BLaER1 treated with 17β-estradiol and CSF1 and Interleukin-3, amounts not matched to agents 10 nM and 100 nM (cell line): Measurements from ENCODE around the gene RSU1.

ENCODE experiments used
- H3K27ac ChIP-seq, 11 experiments: shearing (Covaris generic); formaldehyde crosslinking; 2 replicates each; pipeline ENCODE4 v1.8.1; 2022
- H3K27me3 ChIP-seq, 11 experiments: shearing (Covaris generic); formaldehyde crosslinking; 2 replicates each; pipeline ENCODE4 v1.8.1; 2022
- H3K36me3 ChIP-seq, 11 experiments: shearing (Covaris generic); formaldehyde crosslinking; 2 replicates each; pipeline ENCODE4 v1.8.1; 2022
- H3K4me1 ChIP-seq, 10 experiments: shearing (Covaris generic); formaldehyde crosslinking; 2 replicates each; pipeline ENCODE4 v1.8.1; 2022
- H3K4me2 ChIP-seq, 11 experiments: shearing (Covaris generic); formaldehyde crosslinking; 2 replicates each; pipeline ENCODE4 v1.8.1; 2022
- H3K4me3 ChIP-seq, 10 experiments: shearing (Covaris generic); formaldehyde crosslinking; 2 replicates each; pipeline ENCODE4 v1.8.1; 2022
- H3K9ac ChIP-seq, 11 experiments: shearing (Covaris generic); formaldehyde crosslinking; 2 replicates each; pipeline ENCODE4 v1.8.1; 2022
- H3K9me3 ChIP-seq, 11 experiments: shearing (Covaris generic); formaldehyde crosslinking; replicated peaks in 1 of 11; 2 replicates each; pipeline ENCODE4 v1.8.1; 2022
- H4K20me1 ChIP-seq, 11 experiments: shearing (Covaris generic); formaldehyde crosslinking; 2 replicates each; pipeline ENCODE4 v1.8.1; 2022
- Cebpa-rat ChIP-seq, 11 experiments: shearing (Covaris generic); IDR thresholded peaks; 2 replicates each; pipeline ENCODE4 v1.8.1; 2022

The RSU1 gene

DNA sequence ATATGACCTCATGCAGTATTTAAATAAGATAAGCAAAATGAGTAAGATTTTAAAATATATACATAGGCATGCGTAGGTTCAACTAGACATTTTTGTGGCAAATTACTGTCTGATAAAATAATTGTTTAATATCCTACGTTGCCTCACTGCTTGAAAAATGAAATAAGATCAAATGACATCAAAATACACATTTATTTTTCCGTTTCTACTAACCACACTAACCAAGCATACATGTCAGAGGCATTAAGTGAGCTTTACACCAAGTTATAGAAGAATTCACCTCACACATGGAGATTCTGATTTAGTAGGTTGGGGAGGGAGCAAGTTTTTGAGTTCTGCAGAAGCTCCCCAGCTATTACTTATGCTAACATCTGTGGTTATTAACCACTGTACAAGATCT, 66.8 kb downstream of the RSU1 start:
- H3K4me1 ChIP-seq, result no peaks in the 10 kb centered on the region
- H3K4me2 ChIP-seq, result no peak overlapping the region
- no peak overlapping the region for H3K9ac ChIP-seq
- H4K20me1 ChIP-seq, result peaks cover 0 to 14% (median 0%) of the 10 kb centered on the region in 11 experiments; a peak in 6 of 22 replicates
- no peaks in the 10 kb centered on the region for H3K27me3 ChIP-seq
- no peak overlapping the region for H3K4me3 ChIP-seq
- no peak for TF ChIP-seq Cebpa-rat (IDR thresholded peaks at IDR 0.05)
- H3K9me3 ChIP-seq, result no peaks in the 10 kb centered on the region
- peaks cover 38 to 100% (median 94%) of the 10 kb centered on the region in 11 experiments for H3K36me3 ChIP-seq
- H3K27ac ChIP-seq, result no peak overlapping the region

GRCh38 chr10:16748749-16749148, 68.5 kb downstream of the RSU1 start:
- no peak overlapping the region for H3K4me3 ChIP-seq
- no peak for TF ChIP-seq Cebpa-rat (IDR thresholded peaks at IDR 0.05)
- H3K9me3 ChIP-seq, result no peaks in the 10 kb centered on the region
- peaks cover 44 to 100% (median 86%) of the 10 kb centered on the region in 11 experiments for H3K36me3 ChIP-seq
- no peak overlapping the region for H3K27ac ChIP-seq
- no peaks in the 10 kb centered on the region for H3K27me3 ChIP-seq
- no peaks in the 10 kb centered on the region for H3K4me1 ChIP-seq
- H3K9ac ChIP-seq, result no peak overlapping the region
- H3K4me2 ChIP-seq, result no peak overlapping the region
- peaks cover 0 to 14% (median 0%) of the 10 kb centered on the region in 11 experiments; a peak in 4 of 22 replicates for H4K20me1 ChIP-seq

DNA sequence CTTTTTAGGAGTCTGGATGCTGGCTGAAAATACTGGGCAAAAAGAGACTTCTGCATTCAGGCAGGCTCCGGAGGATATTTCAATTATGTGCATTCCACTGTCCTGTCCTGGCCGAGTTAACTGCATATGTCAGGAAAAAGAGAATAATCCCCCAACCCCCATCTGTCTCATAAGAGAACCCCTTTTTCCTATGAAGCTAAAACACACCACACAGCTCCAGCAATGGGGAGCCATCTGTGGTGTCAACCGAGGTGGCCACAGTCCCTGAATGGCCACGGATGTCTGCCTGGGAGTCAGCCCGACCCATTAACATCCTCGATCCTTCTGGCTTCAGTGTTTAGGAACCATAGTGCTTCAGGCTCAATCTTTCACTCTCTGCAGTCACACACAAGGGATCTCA, 70.4 kb downstream of the RSU1 start:
- Histone ChIP-seq H3K9me3 (no peaks in the 10 kb centered on the region), H3K4me3 (no peak overlapping the region), H3K4me2 (no peak overlapping the region), H3K36me3 (peaks cover 34 to 99% (median 80%) of the 10 kb centered on the region in 11 experiments), H3K4me1 (peaks cover 0 to 16% (median 7%) of the 10 kb centered on the region in 10 experiments; a peak in 6 of 20 replicates), H4K20me1 (peaks cover 0 to 14% (median 0%) of the 10 kb centered on the region in 11 experiments; a peak in 4 of 22 replicates), H3K27ac (no peak overlapping the region), H3K9ac (no peak overlapping the region), H3K27me3 (no peaks in the 10 kb centered on the region)
- no peak for TF ChIP-seq Cebpa-rat (IDR thresholded peaks at IDR 0.05)

DNA sequence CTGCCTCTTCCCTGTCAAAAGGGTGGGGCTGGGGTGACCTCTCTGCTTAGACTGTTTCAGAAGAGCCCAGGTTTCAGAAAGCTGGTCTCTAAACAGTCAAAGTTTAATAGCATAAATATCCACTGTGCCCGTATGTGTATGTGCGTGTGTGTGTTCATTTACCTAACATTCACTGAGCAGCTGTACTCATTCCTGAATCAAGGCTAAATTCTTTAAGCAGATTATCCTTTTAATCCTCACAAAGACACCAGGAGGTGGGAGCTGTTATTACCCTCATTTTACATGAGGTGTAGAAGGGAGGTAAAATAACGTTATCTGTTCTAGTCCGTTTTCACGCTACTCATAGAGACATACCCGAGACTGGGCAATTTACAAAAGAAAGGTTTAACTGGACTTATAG, 72.2 kb downstream of the RSU1 start:
- Histone ChIP-seq H3K27ac (no peak overlapping the region), H3K9me3 (peaks cover 0 to 5% (median 0%) of the 10 kb centered on the region in 11 experiments; a peak in 4 of 22 replicates), H4K20me1 (peaks cover 0 to 14% (median 0%) of the 10 kb centered on the region in 11 experiments; a peak in 4 of 22 replicates), H3K27me3 (no peaks in the 10 kb centered on the region), H3K36me3 (peaks cover 21 to 97% (median 77%) of the 10 kb centered on the region in 11 experiments), H3K9ac (no peak overlapping the region), H3K4me3 (no peak overlapping the region), H3K4me1 (peaks cover 0 to 16% (median 7%) of the 10 kb centered on the region in 10 experiments; a peak in 6 of 20 replicates), H3K4me2 (no peak overlapping the region)
- no peak for TF ChIP-seq Cebpa-rat (IDR thresholded peaks at IDR 0.05)

GRCh38 chr10:16742165-16742960, 74.9 kb downstream of the RSU1 start:
- Histone ChIP-seq H4K20me1 (peaks cover 0 to 5% (median 0%) of the 10 kb centered on the region in 11 experiments; a peak in 3 of 22 replicates), H3K9me3 (peaks cover 14 to 31% (median 23%) of the 10 kb centered on the region in 11 experiments), H3K36me3 (peaks cover 32 to 96% (median 72%) of the 10 kb centered on the region in 11 experiments; a peak in 21 of 22 replicates), H3K4me3 (no peak overlapping the region), H3K4me1 (peaks cover 0 to 16% (median 7%) of the 10 kb centered on the region in 10 experiments; a peak in 6 of 20 replicates), H3K27ac (peak overlapping the region in 4 of 11 experiments; percentile 6 to 49 (median 32); a peak in 6 of 22 replicates), H3K4me2 (peak overlapping the region in 8 of 11 experiments; percentile 3 to 54 (median 24); a peak in 10 of 22 replicates), H3K9ac (no peak overlapping the region), H3K27me3 (no peaks in the 10 kb centered on the region)
- TF ChIP-seq Cebpa-rat (IDR thresholded peaks at IDR 0.05), result no peak

DNA sequence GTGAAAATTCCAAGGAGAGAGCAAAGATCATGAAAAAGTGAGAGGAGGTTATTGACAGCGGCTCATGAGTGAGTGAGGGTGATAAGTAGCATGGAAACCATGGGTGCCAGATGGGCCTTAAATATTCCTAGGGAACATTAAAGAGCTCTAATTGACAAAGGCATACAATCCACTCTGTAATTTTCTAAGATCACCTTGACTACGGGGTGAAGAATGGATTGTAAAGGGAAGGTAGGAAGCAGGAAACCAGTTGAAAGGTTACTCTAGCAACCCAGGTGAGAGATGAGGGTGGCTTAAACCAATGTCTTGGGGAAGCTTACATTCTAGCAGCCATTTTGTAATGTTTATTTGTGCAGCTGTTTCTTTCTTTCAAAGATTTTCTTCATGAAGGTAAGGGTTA, 75.7 kb downstream of the RSU1 start:
- no peak overlapping the region for H3K27ac ChIP-seq
- peaks cover 33 to 92% (median 64%) of the 10 kb centered on the region in 11 experiments; a peak in 21 of 22 replicates for H3K36me3 ChIP-seq
- H3K9ac ChIP-seq, result no peak overlapping the region
- H3K27me3 ChIP-seq, result no peaks in the 10 kb centered on the region
- TF ChIP-seq Cebpa-rat (IDR thresholded peaks at IDR 0.05), result no peak
- H3K4me3 ChIP-seq, result no peak overlapping the region
- H3K9me3 ChIP-seq, result peaks cover 14 to 35% (median 24%) of the 10 kb centered on the region in 11 experiments
- peaks cover 0 to 4% (median 0%) of the 10 kb centered on the region in 11 experiments; a peak in 2 of 22 replicates for H4K20me1 ChIP-seq
- H3K4me2 ChIP-seq, result 0 out of 22 replicates have a peak overlapping the region, but pooled peaks of 1 of the 11 experiments have one; percentile 54
- peaks cover 0 to 16% (median 7%) of the 10 kb centered on the region in 10 experiments; a peak in 6 of 20 replicates for H3K4me1 ChIP-seq

GRCh38 chr10:16737420-16737819, 79.8 kb downstream of the RSU1 start:
- peaks cover 14 to 46% (median 28%) of the 10 kb centered on the region in 11 experiments for H3K9me3 ChIP-seq
- H4K20me1 ChIP-seq, result no peaks in the 10 kb centered on the region
- H3K36me3 ChIP-seq, result peaks cover 33 to 92% (median 78%) of the 10 kb centered on the region in 11 experiments; a peak in 21 of 22 replicates
- no peak overlapping the region for H3K9ac ChIP-seq
- H3K27ac ChIP-seq, result no peak overlapping the region
- H3K27me3 ChIP-seq, result no peaks in the 10 kb centered on the region
- TF ChIP-seq Cebpa-rat (IDR thresholded peaks at IDR 0.05), result no peak
- peaks cover 0 to 7% (median 4%) of the 10 kb centered on the region in 10 experiments; a peak in 5 of 20 replicates for H3K4me1 ChIP-seq
- H3K4me2 ChIP-seq, result no peak overlapping the region
- H3K4me3 ChIP-seq, result no peak overlapping the region

GRCh38 chr10:16735671-16736070, 81.6 kb downstream of the RSU1 start:
- H3K4me3 ChIP-seq, result no peak overlapping the region
- no peak for TF ChIP-seq Cebpa-rat (IDR thresholded peaks at IDR 0.05)

DNA sequence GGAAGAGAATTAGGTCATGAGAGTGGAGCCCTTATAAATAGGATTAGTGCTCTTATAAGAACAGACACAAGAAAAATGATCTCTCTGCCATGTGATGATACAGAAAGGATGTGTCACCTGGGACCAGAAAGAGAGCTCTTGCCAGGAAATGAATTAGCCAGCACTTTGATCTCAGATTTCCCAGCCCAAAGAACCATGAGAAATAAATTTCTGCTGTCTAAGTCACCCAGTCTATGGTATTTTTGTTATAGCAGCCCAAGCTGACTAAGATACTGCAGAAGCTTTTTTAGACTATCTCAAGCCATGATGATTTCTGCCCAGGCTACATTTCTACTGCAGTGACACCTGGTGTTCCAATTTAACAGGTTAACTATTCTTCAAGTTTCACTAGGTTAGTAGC, 84.8 kb downstream of the RSU1 start:
- Histone ChIP-seq H3K9ac (no peak overlapping the region), H3K4me1 (no peaks in the 10 kb centered on the region), H3K4me2 (no peak overlapping the region), H3K9me3 (peaks cover 0 to 48% (median 18%) of the 10 kb centered on the region in 11 experiments; a peak in 20 of 22 replicates), H3K4me3 (no peak overlapping the region), H3K27me3 (no peaks in the 10 kb centered on the region), H4K20me1 (no peaks in the 10 kb centered on the region; a peak in 1 of 22 replicates), H3K36me3 (peaks cover 36 to 98% (median 85%) of the 10 kb centered on the region in 11 experiments), H3K27ac (no peak overlapping the region)
- TF ChIP-seq Cebpa-rat (IDR thresholded peaks at IDR 0.05), result no peak

More at GRCh38 chr10:16735671-16736070, 81.6 kb downstream of the RSU1 start:
- H3K9me3 ChIP-seq, result peaks cover 17 to 58% (median 31%) of the 10 kb centered on the region in 11 experiments
- no peak overlapping the region for H3K9ac ChIP-seq
- no peaks in the 10 kb centered on the region for H3K27me3 ChIP-seq
- no peak overlapping the region for H3K4me2 ChIP-seq
- H4K20me1 ChIP-seq, result no peaks in the 10 kb centered on the region
- peaks cover 45 to 92% (median 77%) of the 10 kb centered on the region in 11 experiments for H3K36me3 ChIP-seq
- H3K4me1 ChIP-seq, result peaks cover 0 to 3% (median 0%) of the 10 kb centered on the region in 10 experiments; a peak in 1 of 20 replicates
- H3K27ac ChIP-seq, result no peak overlapping the region
